Stimulated activated CD4-positive, alpha-beta T cell treated with anti-CD3 and anti-CD28 coated beads, Interleukin-15, amount 100 ng/mL, for 24 hours (primary cell): ENCODE measurements around the gene SPAG4.

Experiments used
- DNase-seq: peaks from one replicate; pipeline ENCODE4 v3.0.0-alpha.2; 2020

Gene SPAG4

GRCh38 chr20:35600176-35600992 is 15.2 kb upstream of the SPAG4 start:
- no peak for DNase-seq

DNA sequence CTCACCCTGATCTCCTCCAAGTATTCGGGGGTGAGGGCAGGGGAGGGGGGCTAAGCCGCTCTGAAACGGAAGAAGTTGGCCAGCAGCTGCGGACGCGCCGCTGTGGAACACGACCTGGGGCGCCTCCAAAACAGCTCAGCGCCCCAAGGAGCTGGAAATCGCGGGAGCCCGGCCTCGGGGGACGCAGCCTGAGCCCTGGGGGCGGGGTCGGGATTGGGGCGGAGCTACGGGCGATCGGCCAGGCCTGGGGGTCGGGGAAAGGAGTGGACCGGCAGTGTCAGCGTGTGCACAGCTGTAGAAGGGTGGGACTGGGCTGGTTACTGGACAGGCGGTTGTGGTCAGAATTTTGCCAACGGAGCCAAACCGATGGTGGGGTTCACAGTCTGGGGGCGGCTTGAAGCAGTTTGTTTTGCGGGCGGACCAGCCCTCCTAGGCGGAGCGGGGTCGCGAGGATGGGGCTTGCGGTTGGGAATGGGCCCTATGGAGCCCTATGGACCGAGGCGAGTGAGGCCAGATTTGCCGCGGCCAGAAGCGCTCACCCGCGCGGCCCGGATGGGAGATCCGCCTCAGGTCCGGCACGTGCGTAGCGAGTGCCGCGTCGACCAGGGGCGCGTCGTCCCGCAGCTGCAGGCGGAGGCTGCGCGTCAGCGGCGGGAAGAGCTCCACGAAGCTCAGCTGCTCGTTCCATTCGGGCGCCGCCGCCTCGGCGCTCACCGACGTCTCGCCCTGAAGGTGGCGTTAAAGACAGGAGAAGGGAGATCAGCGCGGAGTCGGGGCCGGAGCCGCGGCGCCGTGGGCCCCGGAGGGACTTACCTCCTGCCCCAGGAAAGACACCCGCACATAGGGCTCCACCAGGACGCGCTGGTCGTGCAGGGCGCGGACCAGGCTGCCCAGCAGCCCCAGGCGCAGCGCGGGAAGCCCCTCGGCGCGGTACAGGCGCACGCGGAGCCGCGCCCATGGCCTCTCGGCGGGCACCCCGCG is 14.3 kb upstream of the SPAG4 start:
- DNase-seq: peak; percentile 86

- DNase-seq: no peak
These were observed 13.6 kb upstream of the SPAG4 start for GRCh38 chr20:35601990-35602389.

DNA sequence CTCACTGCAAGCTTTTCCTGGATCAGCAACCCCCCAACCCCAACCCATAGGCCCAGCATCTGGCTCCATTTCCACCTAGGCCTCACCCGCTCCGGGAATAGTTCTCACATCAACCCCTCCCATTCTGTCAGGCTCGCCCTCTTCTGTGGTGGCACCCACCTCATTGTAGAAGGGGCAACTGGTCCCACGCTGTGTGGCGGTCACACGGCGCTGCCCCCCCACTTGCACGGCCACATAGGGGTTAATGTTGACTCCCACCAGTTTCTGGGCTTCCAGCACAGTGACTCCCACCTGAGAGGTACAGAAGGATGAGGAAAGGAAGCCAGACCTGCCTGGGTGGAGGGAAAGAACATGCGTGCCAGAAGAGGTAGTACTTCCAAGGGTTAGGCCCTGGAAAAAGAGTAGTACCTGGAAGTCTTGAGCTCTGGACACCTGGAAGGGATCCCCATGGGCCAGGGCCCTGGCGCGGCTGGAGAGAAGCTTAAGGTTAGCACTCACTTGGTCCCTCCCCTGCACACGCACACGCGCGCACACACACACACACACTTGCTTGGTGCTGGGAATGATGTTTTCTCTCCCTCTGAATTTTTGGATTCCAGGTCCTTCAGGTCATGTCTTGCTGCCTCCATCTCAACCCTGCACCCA is 12.7 kb upstream of the SPAG4 start:
- DNase-seq: no peak

DNA sequence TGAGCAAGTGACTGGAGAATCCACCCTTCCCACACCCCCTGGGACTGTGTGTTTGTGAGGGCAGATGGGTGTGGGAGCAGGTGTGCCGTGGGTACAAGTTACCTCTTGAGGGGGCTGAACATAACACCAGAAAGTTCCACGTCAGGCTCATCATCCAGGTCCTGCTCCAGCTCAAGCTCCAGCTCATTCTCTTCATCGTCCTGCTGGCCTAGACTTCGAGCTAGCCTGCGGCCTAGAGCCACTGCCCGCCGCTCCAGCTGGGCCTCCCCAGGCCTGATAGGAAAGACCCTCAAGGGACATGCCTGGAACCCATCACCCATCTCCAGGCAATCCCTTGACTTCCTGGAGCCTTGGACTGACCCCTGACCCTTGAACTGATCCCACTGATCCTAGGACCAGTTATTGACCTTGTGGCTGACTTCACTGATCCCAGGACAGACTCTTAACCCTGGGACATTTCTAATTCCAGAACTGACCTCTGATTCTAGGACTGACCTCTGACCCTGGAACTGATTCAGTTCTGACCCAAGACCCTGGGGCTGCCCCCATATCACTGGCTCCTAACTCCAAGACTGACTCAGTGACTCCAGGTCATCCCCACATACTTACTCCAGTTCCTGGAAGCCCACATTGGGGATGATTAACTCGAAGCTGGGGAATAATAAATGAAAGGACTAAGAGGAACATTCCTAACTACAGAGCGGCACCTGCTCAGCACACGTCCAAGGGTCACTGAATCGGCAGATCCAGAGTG is 11.8 kb upstream of the SPAG4 start:
- DNase-seq: no peak

GRCh38 chr20:35604449-35604747 is 11.2 kb upstream of the SPAG4 start:
- DNase-seq: no peak

DNA sequence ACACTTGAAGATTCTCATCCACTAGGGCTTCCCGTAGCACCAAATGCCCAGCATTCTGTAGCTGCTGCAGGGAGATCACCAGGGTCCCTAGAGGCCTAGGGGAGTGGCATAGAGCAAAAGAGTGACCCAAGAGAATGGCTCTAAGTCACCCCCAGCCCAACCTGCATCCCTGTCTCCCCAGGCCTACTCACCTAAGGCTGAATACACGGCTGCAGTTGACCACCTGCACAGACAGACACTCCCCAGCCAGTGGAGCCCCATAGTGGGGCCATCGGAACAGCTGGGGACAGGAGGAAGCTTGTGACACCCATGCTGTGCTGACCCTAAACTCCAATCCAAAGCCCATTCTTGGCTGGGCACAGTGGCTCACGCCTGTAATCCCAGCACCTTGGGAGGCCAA is 9.5 kb upstream of the SPAG4 start:
- DNase-seq: no peak

DNA sequence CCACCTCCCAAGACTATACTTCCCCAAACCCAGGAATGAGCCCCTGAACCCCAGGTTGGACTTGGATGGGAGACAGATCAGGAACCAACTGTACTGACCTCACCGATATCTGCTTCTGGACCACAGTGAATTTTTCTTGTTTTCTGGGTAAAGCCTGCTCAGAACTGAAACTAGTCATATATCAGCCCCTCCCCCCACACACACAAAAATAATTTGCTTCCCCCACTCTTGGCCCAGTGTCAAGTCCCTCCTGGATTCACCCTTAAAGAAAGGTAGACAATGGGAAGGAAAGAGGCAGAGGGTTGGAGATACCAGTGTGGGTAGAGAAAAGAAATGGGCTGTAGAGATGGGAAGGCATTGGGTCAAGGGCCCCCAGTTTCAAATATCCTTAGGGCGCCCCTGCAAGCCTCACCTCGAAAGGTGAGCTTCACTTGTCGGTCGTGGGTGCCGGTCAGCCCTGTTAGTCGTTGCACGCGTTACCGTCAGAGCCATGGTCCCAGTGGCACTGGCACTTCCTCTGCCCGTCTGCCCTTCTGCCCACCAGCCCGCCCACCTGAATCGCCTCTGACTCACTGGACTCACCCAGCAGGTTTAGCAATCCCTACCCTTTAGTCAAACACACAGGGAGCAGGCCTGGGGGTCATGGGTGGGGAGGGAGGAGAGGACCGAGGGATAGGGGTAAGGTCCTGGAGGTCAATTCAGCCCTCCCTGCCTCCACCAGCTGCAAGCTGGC is 8.5 kb upstream of the SPAG4 start:
- DNase-seq: no peak

DNA sequence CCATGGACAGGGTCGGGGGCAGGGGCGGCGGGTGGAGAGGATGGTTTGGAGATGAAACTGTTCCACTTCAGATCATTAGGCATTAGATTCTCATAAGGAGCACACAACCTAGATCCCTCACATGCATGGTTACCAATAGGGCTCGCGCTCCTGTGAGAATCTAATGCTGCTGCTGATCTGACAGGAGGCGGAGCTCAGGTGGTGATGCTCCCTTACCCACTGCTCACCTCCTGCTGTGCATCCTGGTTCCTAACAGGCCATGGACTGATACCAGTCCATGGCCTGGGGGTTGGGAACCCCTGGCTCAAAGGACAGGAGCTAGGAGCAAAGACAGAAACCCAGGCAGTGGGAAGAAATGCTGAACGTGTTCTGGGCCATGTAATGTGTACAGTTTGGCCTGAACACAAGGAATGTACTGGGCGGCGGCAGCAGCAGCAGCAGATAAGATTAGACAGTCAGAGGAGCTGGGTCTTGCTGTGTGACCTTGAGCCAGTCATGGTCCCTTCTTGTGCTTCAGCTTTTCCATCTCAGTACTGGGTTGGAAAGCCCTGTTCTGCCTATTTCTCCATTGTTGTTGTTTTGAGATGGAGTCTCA is 4.7 kb upstream of the SPAG4 start:
- no peak for DNase-seq

- DNase-seq: no peak
These were observed 4.1 kb upstream of the SPAG4 start for GRCh38 chr20:35611482-35611881.

- peak; percentile 78 for DNase-seq
These were observed 1.1 kb downstream of the SPAG4 start for GRCh38 chr20:35616465-35617396.

DNA sequence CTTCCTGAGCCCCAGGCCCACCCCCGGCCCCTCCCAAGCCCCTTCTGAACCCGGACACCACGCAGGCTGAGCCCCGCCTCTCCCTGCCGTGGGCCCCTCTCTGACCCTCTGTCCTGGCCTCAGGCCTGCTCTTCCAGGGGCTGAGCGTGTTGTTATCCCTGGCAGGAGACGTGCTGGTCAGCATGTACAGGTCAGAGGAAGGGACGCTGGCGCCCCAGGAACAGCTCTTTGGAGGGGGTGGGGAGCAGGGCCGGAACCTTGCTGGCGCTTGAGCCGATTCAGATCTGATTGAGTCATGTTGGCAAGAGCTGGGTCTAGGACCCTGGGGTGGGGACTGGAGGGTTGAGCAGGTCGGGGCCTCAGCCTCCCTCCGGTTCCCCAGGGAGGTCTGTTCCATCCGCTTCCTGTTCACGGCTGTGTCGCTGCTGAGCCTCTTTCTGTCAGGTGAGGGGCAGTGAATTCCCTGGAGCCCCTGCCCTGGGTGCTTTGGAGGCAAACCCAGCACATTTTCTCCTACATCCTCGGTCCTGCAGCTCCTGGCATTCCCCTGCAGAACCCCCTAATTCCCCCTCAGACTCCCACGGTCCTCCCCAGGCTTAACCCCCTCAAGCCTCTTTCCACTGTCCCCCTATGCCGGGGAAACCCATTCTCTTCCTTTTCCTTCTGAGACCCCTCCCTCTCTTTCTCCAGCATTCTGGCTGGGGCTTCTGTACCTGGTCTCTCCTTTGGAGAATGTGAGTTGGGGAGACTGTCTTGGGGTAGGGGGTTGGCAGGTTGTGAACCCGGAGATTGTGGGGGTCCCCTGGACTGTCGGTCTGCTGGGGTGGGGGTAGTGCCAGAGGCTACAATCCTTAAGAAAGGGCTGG is 2.0 kb downstream of the SPAG4 start:
- peak; percentile 66 for DNase-seq

- peak; percentile 29 for DNase-seq
These were observed 2.9 kb downstream of the SPAG4 start for GRCh38 chr20:35618263-35619131.

GRCh38 chr20:35619196-35620095 is 3.8 kb downstream of the SPAG4 start:
- peak; percentile 87 for DNase-seq

DNA sequence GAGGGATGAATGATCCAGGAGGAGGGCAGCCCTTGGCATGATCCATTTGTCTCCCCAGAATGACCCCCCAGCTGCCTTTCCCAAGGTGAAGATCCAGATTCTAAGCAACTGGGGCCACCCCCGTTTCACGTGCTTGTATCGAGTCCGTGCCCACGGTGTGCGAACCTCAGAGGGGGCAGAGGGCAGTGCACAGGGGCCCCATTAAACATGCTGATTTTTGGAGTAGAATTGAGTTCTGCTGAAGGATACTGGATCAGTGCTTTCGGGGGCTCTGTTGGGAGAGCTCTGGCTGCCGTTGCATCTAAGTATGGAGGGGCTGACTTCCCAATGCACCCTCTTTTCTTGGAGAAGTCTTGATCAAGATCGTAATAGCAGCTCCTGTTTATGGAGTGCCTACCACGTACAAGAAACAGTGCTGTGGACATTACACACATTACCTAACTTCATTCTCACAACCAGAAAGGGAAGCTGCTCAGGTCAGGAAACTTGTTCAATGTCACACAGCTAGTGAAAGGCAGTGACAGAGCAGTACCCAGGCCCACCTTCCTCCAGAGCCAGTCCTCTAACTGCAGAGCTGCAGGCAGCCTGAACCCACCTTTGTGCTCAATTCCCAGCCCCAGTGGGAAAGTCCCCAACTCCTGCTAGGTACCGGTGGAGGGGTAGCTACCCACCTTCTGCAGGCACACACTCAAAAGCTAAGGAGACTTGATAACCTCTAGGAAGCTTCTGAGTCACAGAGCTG is 5.4 kb downstream of the SPAG4 start:
- no peak for DNase-seq

- DNase-seq: no peak
These were observed 5.9 kb downstream of the SPAG4 start for GRCh38 chr20:35621560-35621946.
